Measurements from ENCODE around the gene GP1BB.

DNA sequence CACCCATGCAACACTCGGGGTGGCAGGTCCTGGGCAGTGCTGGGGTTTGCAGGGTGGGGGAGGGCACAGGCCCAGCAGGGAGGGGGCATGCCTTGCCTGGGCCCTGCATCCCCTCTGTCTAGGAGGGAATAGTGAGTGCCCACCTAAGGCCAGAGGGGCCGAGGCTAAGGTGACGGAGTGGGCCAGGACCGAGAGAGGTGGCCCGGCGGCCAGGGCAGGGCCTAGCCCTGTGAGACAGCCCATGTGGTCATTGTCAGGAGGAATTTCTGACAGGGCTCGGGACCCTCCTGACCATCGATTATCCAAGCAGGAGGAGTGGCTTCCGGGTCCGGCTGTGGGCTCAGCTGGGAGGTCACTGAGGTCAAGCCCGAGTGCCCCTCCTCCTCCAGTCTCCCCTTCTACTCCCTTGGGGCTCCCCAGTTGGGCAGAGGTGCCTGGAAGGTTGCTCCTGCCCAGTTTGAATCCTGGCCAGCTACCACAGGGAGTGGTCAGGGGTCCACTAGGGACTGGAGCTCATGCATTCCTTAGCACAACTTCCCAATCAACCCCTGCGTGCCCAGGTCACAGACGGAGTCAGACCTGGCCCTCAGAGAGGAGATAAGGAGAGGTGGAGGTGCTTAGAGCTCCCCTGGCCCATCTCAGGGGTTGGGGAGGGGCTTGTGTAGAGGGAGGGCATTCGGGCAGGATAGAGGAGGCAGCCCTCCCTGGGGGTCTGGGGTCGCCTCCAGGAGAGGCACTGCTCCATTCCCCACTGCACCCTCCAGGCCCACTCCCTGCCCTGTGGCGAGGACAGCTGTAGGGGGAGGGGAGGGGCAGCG lies 14.7 kb downstream of the GP1BB start:
- TF ChIP-seq, protein P1, sequence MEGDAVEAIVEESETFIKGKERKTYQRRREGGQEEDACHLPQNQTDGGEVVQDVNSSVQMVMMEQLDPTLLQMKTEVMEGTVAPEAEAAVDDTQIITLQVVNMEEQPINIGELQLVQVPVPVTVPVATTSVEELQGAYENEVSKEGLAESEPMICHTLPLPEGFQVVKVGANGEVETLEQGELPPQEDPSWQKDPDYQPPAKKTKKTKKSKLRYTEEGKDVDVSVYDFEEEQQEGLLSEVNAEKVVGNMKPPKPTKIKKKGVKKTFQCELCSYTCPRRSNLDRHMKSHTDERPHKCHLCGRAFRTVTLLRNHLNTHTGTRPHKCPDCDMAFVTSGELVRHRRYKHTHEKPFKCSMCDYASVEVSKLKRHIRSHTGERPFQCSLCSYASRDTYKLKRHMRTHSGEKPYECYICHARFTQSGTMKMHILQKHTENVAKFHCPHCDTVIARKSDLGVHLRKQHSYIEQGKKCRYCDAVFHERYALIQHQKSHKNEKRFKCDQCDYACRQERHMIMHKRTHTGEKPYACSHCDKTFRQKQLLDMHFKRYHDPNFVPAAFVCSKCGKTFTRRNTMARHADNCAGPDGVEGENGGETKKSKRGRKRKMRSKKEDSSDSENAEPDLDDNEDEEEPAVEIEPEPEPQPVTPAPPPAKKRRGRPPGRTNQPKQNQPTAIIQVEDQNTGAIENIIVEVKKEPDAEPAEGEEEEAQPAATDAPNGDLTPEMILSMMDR (IDR thresholded peaks at IDR 0.05) = no peak
- TF ChIP-seq POLR2A (IDR thresholded peaks at IDR 0.05) = no peak
